ENCODE results near the gene SCN1B.

DNA sequence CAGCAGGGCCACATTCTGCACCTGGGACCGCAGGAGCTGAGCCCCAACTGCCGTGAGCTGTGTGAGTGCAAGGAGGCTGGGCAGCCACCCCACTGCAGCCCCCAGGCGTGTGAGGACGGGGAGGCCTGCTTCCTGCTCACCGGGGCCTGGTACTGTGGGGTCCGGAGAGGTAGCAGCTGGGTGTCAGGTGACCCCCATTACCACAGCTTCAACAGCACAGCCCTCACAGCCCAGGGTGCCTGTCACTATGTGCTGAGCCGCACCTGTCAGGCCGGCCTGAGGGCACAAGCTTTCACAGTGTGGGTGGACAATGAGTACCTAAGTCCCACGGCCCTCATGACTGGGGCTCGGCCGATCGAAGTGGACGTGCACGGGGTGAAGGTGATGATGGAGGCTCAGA lies 49.6 kb downstream of the SCN1B start:
- TF ChIP-seq, protein P1, sequence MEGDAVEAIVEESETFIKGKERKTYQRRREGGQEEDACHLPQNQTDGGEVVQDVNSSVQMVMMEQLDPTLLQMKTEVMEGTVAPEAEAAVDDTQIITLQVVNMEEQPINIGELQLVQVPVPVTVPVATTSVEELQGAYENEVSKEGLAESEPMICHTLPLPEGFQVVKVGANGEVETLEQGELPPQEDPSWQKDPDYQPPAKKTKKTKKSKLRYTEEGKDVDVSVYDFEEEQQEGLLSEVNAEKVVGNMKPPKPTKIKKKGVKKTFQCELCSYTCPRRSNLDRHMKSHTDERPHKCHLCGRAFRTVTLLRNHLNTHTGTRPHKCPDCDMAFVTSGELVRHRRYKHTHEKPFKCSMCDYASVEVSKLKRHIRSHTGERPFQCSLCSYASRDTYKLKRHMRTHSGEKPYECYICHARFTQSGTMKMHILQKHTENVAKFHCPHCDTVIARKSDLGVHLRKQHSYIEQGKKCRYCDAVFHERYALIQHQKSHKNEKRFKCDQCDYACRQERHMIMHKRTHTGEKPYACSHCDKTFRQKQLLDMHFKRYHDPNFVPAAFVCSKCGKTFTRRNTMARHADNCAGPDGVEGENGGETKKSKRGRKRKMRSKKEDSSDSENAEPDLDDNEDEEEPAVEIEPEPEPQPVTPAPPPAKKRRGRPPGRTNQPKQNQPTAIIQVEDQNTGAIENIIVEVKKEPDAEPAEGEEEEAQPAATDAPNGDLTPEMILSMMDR (IDR thresholded peaks at IDR 0.05): no peak
- TF ChIP-seq POLR2A (IDR thresholded peaks at IDR 0.05): no peak
